Renal cortical epithelial cell (primary cell): ENCODE data around the gene PLEKHB2. TPM values are rescaled to one million over a fixed set of nuclear protein-coding genes. Genes with fewer than 3 reads are reported as not detected.
A peak's percentile ranks its signal among the peaks of the same experiment; 100 is the strongest.
"Not testable (repeated sequence)": the region's sequence is repeated elsewhere in the genome, so short reads cannot be mapped to it uniquely, and the experiment has no call there.

Experiments
- DNase-seq: peaks from one replicate; pipeline ENCODE4 v3.0.0-alpha.2; 2011; ENCODE audit warnings: low read depth
- total RNA-seq: library from RNA; depleted of rRNA; stranded (reverse); fragments of >200 nt; gene quantifications from 2 replicates; pipeline ENCODE4 v1.2.3, GENCODE V29; 2014

The PLEKHB2 gene
- total RNA-seq, 1 donor from 2014 or later: 189 TPM

GRCh38 chr2:131093696-131094462 lies 11.3 kb upstream of the PLEKHB2 start:
- no peak for DNase-seq

GRCh38 chr2:131094463-131095281 lies 10.5 kb upstream of the PLEKHB2 start:
- peak; percentile 56 for DNase-seq

- DNase-seq: no peak
These were observed 2.0 kb upstream of the PLEKHB2 start for GRCh38 chr2:131103165-131103564.

GRCh38 chr2:131104487-131105155 lies 515 bp upstream of the PLEKHB2 start:
- DNase-seq: peak; percentile 80

GRCh38 chr2:131105950-131106801 lies 1.0 kb downstream of the PLEKHB2 start:
- DNase-seq: peak; percentile 89

- DNase-seq: peak; percentile 58
These were observed 7.4 kb downstream of the PLEKHB2 start for GRCh38 chr2:131112529-131112928.

GRCh38 chr2:131113566-131114227 lies 8.6 kb downstream of the PLEKHB2 start:
- DNase-seq: no peak

GRCh38 chr2:131114950-131115349 lies 9.8 kb downstream of the PLEKHB2 start:
- not testable (repeated sequence) for DNase-seq

GRCh38 chr2:131115752-131116151 lies 10.6 kb downstream of the PLEKHB2 start:
- DNase-seq: no peak

GRCh38 chr2:131120815-131121317 lies 15.7 kb downstream of the PLEKHB2 start:
- DNase-seq: no peak

GRCh38 chr2:131121464-131121863 lies 16.3 kb downstream of the PLEKHB2 start:
- no peak for DNase-seq

- DNase-seq: no peak
These were observed 17.4 kb downstream of the PLEKHB2 start for GRCh38 chr2:131122496-131122895.

- no peak for DNase-seq
These were observed 18.1 kb downstream of the PLEKHB2 start for GRCh38 chr2:131123192-131123591.

GRCh38 chr2:131125195-131125757 lies 20.1 kb downstream of the PLEKHB2 start:
- DNase-seq: no peak

- DNase-seq: no peak
These were observed 21.3 kb downstream of the PLEKHB2 start for GRCh38 chr2:131126436-131126835.

GRCh38 chr2:131127076-131127475 lies 21.9 kb downstream of the PLEKHB2 start:
- DNase-seq: no peak

- no peak for DNase-seq
These were observed 22.8 kb downstream of the PLEKHB2 start for GRCh38 chr2:131127981-131128380.

- no peak for DNase-seq
These were observed 25.1 kb downstream of the PLEKHB2 start for GRCh38 chr2:131130298-131130596.

- no peak for DNase-seq
These were observed 27.6 kb downstream of the PLEKHB2 start for GRCh38 chr2:131132729-131133128.

GRCh38 chr2:131140581-131140980 lies 35.4 kb downstream of the PLEKHB2 start:
- no peak for DNase-seq

GRCh38 chr2:131142849-131143248 lies 37.7 kb downstream of the PLEKHB2 start:
- no peak for DNase-seq
